Measurements from ENCODE around the gene PDGFC.

The PDGFC gene

GRCh38 chr4:156749426-156750403 lies 221.9 kb downstream of the PDGFC start:
- Histone ChIP-seq H3K9ac (ENCODE audit: low read length) (no peak overlapping the region), H3K27ac (ENCODE audit: low read depth, low read length) (no peak overlapping the region), H3K4me1 (ENCODE audit: control insufficient read depth, insufficient read depth, low read length) (no peaks in the 10 kb centered on the region), H3K4me3 (ENCODE audit: low read depth, low read length) (no peak overlapping the region), H3K36me3 (ENCODE audit: control insufficient read depth, insufficient read depth, low read length) (no peaks in the 10 kb centered on the region), H3K9me3 (ENCODE audit: control insufficient read depth, insufficient read depth, low read depth, low read length) (no peaks in the 10 kb centered on the region), H3K27me3 (ENCODE audit: control insufficient read depth, insufficient read depth, low read length) (no peaks in the 10 kb centered on the region)

GRCh38 chr4:156746111-156746510 lies 225.5 kb downstream of the PDGFC start:
- H3K27me3 ChIP-seq (ENCODE audit: control insufficient read depth, insufficient read depth, low read length) = no peaks in the 10 kb centered on the region
- no peak overlapping the region for H3K27ac ChIP-seq (ENCODE audit: low read depth, low read length)
- no peak overlapping the region for H3K4me3 ChIP-seq (ENCODE audit: low read depth, low read length)
- H3K9me3 ChIP-seq (ENCODE audit: control insufficient read depth, insufficient read depth, low read depth, low read length) = no peaks in the 10 kb centered on the region
- no peaks in the 10 kb centered on the region for H3K36me3 ChIP-seq (ENCODE audit: control insufficient read depth, insufficient read depth, low read length)
- no peaks in the 10 kb centered on the region for H3K4me1 ChIP-seq (ENCODE audit: control insufficient read depth, insufficient read depth, low read length)
- no peak overlapping the region for H3K9ac ChIP-seq (ENCODE audit: low read length)

DNA sequence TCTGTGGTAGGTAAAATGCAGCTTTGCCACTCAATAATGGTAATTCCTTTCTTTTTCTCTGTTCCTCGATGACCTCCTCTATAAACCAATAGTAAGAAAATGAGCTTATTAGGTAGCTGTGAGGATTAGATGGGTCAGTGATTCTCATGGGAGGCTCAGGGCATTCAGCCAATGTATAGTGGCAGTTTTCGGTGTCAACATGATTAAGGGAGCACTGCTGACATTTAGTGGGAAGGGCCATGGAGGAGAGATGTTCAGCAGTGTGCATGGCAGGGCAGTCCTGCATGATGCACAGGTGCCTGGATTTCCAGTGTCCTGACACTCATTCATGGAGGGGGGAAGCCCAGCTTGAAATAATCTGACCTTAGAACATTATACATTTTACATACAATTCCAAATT lies 232.8 kb downstream of the PDGFC start:
- Histone ChIP-seq H3K36me3 (ENCODE audit: control insufficient read depth, insufficient read depth, low read length) (no peaks in the 10 kb centered on the region), H3K4me1 (ENCODE audit: control insufficient read depth, insufficient read depth, low read length) (no peaks in the 10 kb centered on the region), H3K27me3 (ENCODE audit: control insufficient read depth, insufficient read depth, low read length) (no peaks in the 10 kb centered on the region), H3K4me3 (ENCODE audit: low read depth, low read length) (no peak overlapping the region), H3K9ac (ENCODE audit: low read length) (no peak overlapping the region), H3K9me3 (ENCODE audit: control insufficient read depth, insufficient read depth, low read depth, low read length) (peaks cover 1% of the 10 kb centered on the region; the same call in 1 of the 2 replicates), H3K27ac (ENCODE audit: low read depth, low read length) (no peak overlapping the region)

DNA sequence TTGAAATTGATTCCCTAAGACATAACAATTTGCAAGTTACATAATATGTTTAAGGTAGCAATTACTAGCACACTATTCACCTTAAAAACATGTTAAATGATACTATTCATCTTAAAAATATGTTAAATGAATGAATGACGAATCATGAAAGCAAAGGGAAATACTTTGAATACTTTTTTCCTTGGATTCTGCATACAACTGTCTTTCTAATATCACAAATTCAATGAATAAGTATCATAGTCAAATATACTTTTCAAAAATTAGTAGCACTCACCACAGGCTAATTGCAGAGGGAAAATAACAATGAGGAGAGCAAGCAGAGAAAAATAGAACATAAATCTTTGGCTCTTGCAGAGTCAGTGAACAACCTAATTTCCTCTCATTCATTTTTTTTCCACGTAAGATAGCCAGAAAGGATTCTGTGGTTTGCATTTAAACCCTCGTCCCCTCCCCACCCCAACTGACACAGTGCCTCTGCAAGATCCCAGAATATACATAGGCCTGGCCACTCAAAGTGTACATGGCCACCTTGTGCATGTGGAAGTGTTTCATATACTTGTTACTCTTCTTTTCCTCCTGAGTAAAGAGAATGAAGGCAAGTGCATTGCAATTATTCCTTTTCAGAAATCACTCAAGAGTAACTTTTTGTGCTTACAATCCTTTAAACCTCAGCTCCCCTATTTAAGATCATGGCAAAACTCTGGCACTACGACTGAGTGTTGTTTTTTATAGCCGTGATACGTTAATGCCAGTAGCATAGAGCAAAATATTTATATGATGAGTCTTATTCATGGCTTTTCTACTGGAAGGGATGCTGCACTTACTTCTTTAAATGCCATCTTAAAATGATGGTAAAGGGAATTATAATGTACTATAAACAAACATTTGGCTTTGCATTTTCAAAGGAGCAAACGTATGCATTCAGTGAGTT lies 236.4 kb downstream of the PDGFC start:
- Histone ChIP-seq H3K27me3 (ENCODE audit: control insufficient read depth, insufficient read depth, low read length) (no peaks in the 10 kb centered on the region), H3K27ac (ENCODE audit: low read depth, low read length) (no peak overlapping the region), H3K9ac (ENCODE audit: low read length) (no peak overlapping the region), H3K4me3 (ENCODE audit: low read depth, low read length) (no peak overlapping the region), H3K9me3 (ENCODE audit: control insufficient read depth, insufficient read depth, low read depth, low read length) (peaks cover 24% of the 10 kb centered on the region), H3K4me1 (ENCODE audit: control insufficient read depth, insufficient read depth, low read length) (no peaks in the 10 kb centered on the region; the same call in 1 of the 2 replicates), H3K36me3 (ENCODE audit: control insufficient read depth, insufficient read depth, low read length) (no peaks in the 10 kb centered on the region)

GRCh38 chr4:156733582-156733981 lies 238.0 kb downstream of the PDGFC start:
- H3K27ac ChIP-seq (ENCODE audit: low read depth, low read length) = no peak overlapping the region
- peaks cover 24% of the 10 kb centered on the region for H3K9me3 ChIP-seq (ENCODE audit: control insufficient read depth, insufficient read depth, low read depth, low read length)
- no peaks in the 10 kb centered on the region; the same call in 1 of the 2 replicates for H3K4me1 ChIP-seq (ENCODE audit: control insufficient read depth, insufficient read depth, low read length)
- no peaks in the 10 kb centered on the region for H3K27me3 ChIP-seq (ENCODE audit: control insufficient read depth, insufficient read depth, low read length)
- H3K4me3 ChIP-seq (ENCODE audit: low read depth, low read length) = no peak overlapping the region
- H3K9ac ChIP-seq (ENCODE audit: low read length) = no peak overlapping the region
- no peaks in the 10 kb centered on the region for H3K36me3 ChIP-seq (ENCODE audit: control insufficient read depth, insufficient read depth, low read length)

- Histone ChIP-seq H3K36me3 (ENCODE audit: control insufficient read depth, insufficient read depth, low read length) (no peaks in the 10 kb centered on the region), H3K9ac (ENCODE audit: low read length) (no peak overlapping the region), H3K9me3 (ENCODE audit: control insufficient read depth, insufficient read depth, low read depth, low read length) (peaks cover 24% of the 10 kb centered on the region), H3K4me3 (ENCODE audit: low read depth, low read length) (no peak overlapping the region), H3K4me1 (ENCODE audit: control insufficient read depth, insufficient read depth, low read length) (no peaks in the 10 kb centered on the region; the same call in 1 of the 2 replicates), H3K27me3 (ENCODE audit: control insufficient read depth, insufficient read depth, low read length) (no peaks in the 10 kb centered on the region), H3K27ac (ENCODE audit: low read depth, low read length) (no peak overlapping the region)
Measured at GRCh38 chr4:156732634-156733033, 239.0 kb downstream of the PDGFC start.

DNA sequence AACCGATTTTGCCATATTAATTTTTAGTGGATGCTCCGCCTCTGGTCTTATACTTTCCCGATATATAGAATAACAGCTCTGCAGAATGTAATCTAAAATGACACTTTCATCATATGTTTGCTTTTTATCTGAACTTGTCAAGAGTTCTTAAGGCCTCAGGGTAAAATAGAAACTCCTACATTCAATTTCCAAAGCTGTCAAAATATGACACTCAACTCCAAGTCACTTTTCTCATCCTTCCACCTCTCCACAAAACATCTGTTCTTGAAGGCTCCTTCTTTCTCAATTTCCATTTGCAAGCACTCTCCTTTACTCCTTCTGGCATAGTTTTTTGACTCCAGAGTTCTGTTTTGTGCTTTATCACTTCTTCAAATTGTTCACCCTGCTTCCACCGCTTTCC lies 242.2 kb downstream of the PDGFC start:
- H3K4me3 ChIP-seq (ENCODE audit: low read depth, low read length) = no peak overlapping the region
- no peaks in the 10 kb centered on the region for H3K36me3 ChIP-seq (ENCODE audit: control insufficient read depth, insufficient read depth, low read length)
- H3K9me3 ChIP-seq (ENCODE audit: control insufficient read depth, insufficient read depth, low read depth, low read length) = peaks cover 30% of the 10 kb centered on the region
- no peaks in the 10 kb centered on the region for H3K27me3 ChIP-seq (ENCODE audit: control insufficient read depth, insufficient read depth, low read length)
- H3K4me1 ChIP-seq (ENCODE audit: control insufficient read depth, insufficient read depth, low read length) = no peaks in the 10 kb centered on the region; the same call in 1 of the 2 replicates
- H3K9ac ChIP-seq (ENCODE audit: low read length) = no peak overlapping the region
- no peak overlapping the region for H3K27ac ChIP-seq (ENCODE audit: low read depth, low read length)

DNA sequence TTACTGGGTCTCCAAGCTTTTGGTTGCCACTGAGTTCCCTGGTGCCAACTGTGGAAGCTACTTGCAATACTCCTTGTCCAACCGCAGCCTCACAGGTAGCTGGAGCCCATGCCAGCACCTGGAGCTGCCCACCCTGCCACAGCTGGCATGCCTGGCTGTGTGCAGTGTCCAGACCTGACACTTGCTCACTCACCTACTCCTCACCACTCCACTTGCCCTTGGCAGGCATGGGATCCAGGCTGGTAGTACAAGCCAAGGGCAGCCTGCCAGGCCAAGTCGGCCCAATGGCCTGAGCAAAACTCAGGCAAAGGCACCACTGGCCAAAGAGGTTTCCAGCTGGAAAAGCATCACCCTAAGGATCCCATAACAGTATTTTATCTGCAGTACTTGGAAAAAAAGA lies 246.3 kb downstream of the PDGFC start:
- Histone ChIP-seq H3K9ac (ENCODE audit: low read length) (no peak overlapping the region), H3K36me3 (ENCODE audit: control insufficient read depth, insufficient read depth, low read length) (no peaks in the 10 kb centered on the region), H3K4me1 (ENCODE audit: control insufficient read depth, insufficient read depth, low read length) (no peaks in the 10 kb centered on the region; the same call in 1 of the 2 replicates), H3K9me3 (ENCODE audit: control insufficient read depth, insufficient read depth, low read depth, low read length) (peaks cover 13% of the 10 kb centered on the region), H3K4me3 (ENCODE audit: low read depth, low read length) (no peak overlapping the region), H3K27ac (ENCODE audit: low read depth, low read length) (no peak overlapping the region), H3K27me3 (ENCODE audit: control insufficient read depth, insufficient read depth, low read length) (no peaks in the 10 kb centered on the region)

DNA sequence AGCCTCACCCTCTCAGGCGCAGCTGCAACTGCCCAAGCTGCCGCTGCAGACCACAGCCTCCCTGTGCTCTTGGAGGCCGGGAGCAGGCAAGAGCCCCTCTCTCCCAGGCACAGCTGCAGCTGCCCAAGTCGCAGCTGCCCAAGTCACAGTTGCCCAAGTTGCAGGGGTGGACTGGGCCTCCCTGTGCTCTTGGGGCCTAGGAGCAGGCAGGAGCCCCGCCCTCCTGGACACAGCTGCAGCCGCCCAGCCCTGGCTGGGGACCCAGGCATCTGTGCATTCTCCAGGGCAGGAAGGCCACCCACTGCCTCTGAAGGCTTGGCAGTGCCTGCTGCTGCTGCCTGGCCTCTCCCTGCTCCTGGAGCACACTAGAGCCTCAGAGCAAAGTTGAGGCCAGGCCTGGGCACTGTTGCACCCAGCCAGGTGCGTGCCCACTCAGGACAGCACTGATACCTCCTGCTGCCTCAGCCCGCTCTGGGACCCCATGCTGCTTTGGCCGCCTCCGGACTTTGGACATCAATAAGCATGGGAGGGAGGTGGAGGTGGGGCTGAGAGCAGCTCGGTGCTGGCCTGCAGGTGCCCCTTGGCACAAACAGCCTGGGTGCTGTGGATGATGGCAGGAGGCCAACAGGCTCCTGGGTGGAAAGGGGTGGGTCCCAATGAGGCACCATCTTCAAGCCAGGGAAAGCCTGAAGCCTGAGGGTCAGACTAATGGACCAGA lies 247.5 kb downstream of the PDGFC start:
- Histone ChIP-seq H3K9me3 (ENCODE audit: control insufficient read depth, insufficient read depth, low read depth, low read length) (peaks cover 13% of the 10 kb centered on the region), H3K27ac (ENCODE audit: low read depth, low read length) (no peak overlapping the region), H3K27me3 (ENCODE audit: control insufficient read depth, insufficient read depth, low read length) (no peaks in the 10 kb centered on the region), H3K4me3 (ENCODE audit: low read depth, low read length) (no peak overlapping the region), H3K4me1 (ENCODE audit: control insufficient read depth, insufficient read depth, low read length) (no peaks in the 10 kb centered on the region), H3K9ac (ENCODE audit: low read length) (no peak overlapping the region), H3K36me3 (ENCODE audit: control insufficient read depth, insufficient read depth, low read length) (no peaks in the 10 kb centered on the region)

GRCh38 chr4:156718226-156718625 lies 253.4 kb downstream of the PDGFC start:
- no peak overlapping the region for H3K27ac ChIP-seq (ENCODE audit: low read depth, low read length)
- H3K9me3 ChIP-seq (ENCODE audit: control insufficient read depth, insufficient read depth, low read depth, low read length) = no peaks in the 10 kb centered on the region
- no peaks in the 10 kb centered on the region for H3K27me3 ChIP-seq (ENCODE audit: control insufficient read depth, insufficient read depth, low read length)
- no peak overlapping the region for H3K4me3 ChIP-seq (ENCODE audit: low read depth, low read length)
- H3K36me3 ChIP-seq (ENCODE audit: control insufficient read depth, insufficient read depth, low read length) = no peaks in the 10 kb centered on the region
- no peak overlapping the region for H3K9ac ChIP-seq (ENCODE audit: low read length)
- H3K4me1 ChIP-seq (ENCODE audit: control insufficient read depth, insufficient read depth, low read length) = no peaks in the 10 kb centered on the region

Measured in HUES6 (cell line).